Stomach (tissue), 9 donors: ENCODE results near the gene CHST9. TPM values are rescaled to one million over a fixed set of nuclear protein-coding genes. Genes with fewer than 3 reads are reported as not detected.
"Not testable (repeated sequence)": the region's sequence is repeated elsewhere in the genome, so short reads cannot be mapped to it uniquely, and the experiment has no call there.

Source experiments
- DNase-seq, 2 donors: peaks; one replicate each; pipeline versions ENCODE4 v3.0.0 to v3.0.0-alpha.2; 2013 to 2019
- H3K27ac ChIP-seq, 5 donors: fragments of 200-600 bp in 4 of 5; sonication (generic) in 4 of 5; one replicate each; pipeline ENCODE4 v1.5.1; 2013 to 2019; ENCODE audit warnings: mild to moderate bottlenecking in 1 of 5, moderate library complexity in 1 of 5
- H3K27me3 ChIP-seq, 3 donors: fragments of 200-600 bp; sonication (generic); one replicate each; pipeline ENCODE4 v1.5.1; 2017 to 2019; ENCODE audit warnings: mixed run types in 1 of 3
- H3K36me3 ChIP-seq, 4 donors: fragments of 200-600 bp; sonication (generic); 1 replicate in 3 of 4; 2 replicates in 1 of 4; pipeline ENCODE4 v1.5.1; 2016 to 2019
- H3K4me1 ChIP-seq, 4 donors: fragments of 200-600 bp; sonication (generic); one replicate each; pipeline ENCODE4 v1.5.1; 2016 to 2019
- H3K4me3 ChIP-seq, 4 donors: fragments of 200-600 bp; sonication (generic) in 3 of 4; one replicate each; pipeline ENCODE4 v1.5.1; 2016 to 2019; ENCODE audit warnings: mild to moderate bottlenecking in 1 of 4
- H3K9me3 ChIP-seq, 4 donors: fragments of 200-600 bp; sonication (generic); one replicate each; pipeline ENCODE4 v1.5.1; 2016 to 2019
- CTCF ChIP-seq, 7 experiments: fragments of 450-650 bp in 4 of 7; fragments of 200-600 bp in 3 of 7; sonication (generic) in 3 of 7; IDR thresholded peaks; one replicate each; pipeline ENCODE4 v1.5.1; 2016 to 2019; ENCODE audit warnings: antibody characterized with exemption in 7 of 7, control low read depth in 2 of 7, mild to moderate bottlenecking in 1 of 7
- EP300 ChIP-seq: sonication (generic); formaldehyde crosslinking; IDR thresholded peaks from one replicate; pipeline ENCODE4 v1.6.1; 2017; ENCODE audit warnings: antibody characterized with exemption
- POLR2A ChIP-seq, 4 donors: fragments of 450-650 bp; IDR thresholded peaks; one replicate each; pipeline ENCODE4 v1.6.1; 2016; ENCODE audit warnings: antibody characterized with exemption in 4 of 4, control low read depth in 2 of 4, mild to moderate bottlenecking in 1 of 4, moderate library complexity in 1 of 4
- POLR2AphosphoS5 ChIP-seq, 3 donors: sonication (generic); formaldehyde crosslinking; IDR thresholded peaks; one replicate each; pipeline ENCODE4 v1.6.1; 2016; ENCODE audit warnings: antibody characterized with exemption in 3 of 3
- WGBS, 5 donors: extraction: QIAGEN DNeasy Blood & Tissue Kit in 3 of 5; methylation state at CpG; one replicate each; pipeline versions ENCODE4 v1.1.5 to v1.1.7; 2013 to 2018; 5-methylcytosine and 5-hydroxymethylcytosine counted together
- intact Hi-C: fragments of 100-400 bp; cut with DNase I; formaldehyde crosslinking; loops from one replicate; pipeline ENCODE4 v1.15.1; 2023; ENCODE audit warnings: low total_unique reads
- polyA plus RNA-seq, 3 donors: library from polyadenylated mRNA; stranded (reverse); fragments of 200-250 nt; gene quantifications; one replicate each; pipeline ENCODE4 v1.2.3, GENCODE V29; 2013
- total RNA-seq, 5 donors: library from RNA; depleted of rRNA; stranded (reverse); fragments of >200 nt; gene quantifications; one replicate each; pipeline versions ENCODE4 v1.1.0 to v1.2.3, GENCODE V29; 2014 to 2016
- donor health status: healthy with polysubstance abuse.
- donor health status: Bipolar disorder and iron deficiency.
- donor health status: healthy.

The CHST9 gene
- total and polyA plus RNA-seq, 8 donors: 0.29 to 2.2 (median 1.1) TPM; not detected in 2

- 74 to 81% (median 80%) methylated on average over 3 of the region's 3 CpGs for WGBS, 5 donors
- no peak for TF ChIP-seq POLR2A (IDR thresholded peaks at IDR 0.05)
- Histone ChIP-seq H3K9me3 (no peaks in the 10 kb centered on the region), H3K27ac (no peak overlapping the region), H3K27me3 (no peaks in the 10 kb centered on the region), H3K4me3 (no peak overlapping the region), H3K36me3 (no peaks in the 10 kb centered on the region), H3K4me1 (no peaks in the 10 kb centered on the region)
- DNase-seq: no peak
- intact Hi-C loops: no loop called here
Measured at GRCh38 chr18:27104743-27105142, 80.4 kb downstream of the CHST9 start.

- DNase-seq: no peak
- WGBS, 5 donors: 58 to 87% (median 78%) methylated on average over 1 of the region's 1 CpG
- H3K4me3 ChIP-seq: no peak overlapping the region
- no peaks in the 10 kb centered on the region for H3K36me3 ChIP-seq
- intact Hi-C loops: no loop called here
- no peaks in the 10 kb centered on the region for H3K4me1 ChIP-seq
- TF ChIP-seq CTCF (IDR thresholded peaks at IDR 0.05) (no peak), POLR2AphosphoS5 (IDR thresholded peaks at IDR 0.05) (no peak), EP300 (no peak), POLR2A (IDR thresholded peaks at IDR 0.05) (no peak)
- H3K9me3 ChIP-seq: peaks cover 0 to 7% (median 6%) of the 10 kb centered on the region in 4 donors
- H3K27ac ChIP-seq: no peak overlapping the region
- no peaks in the 10 kb centered on the region for H3K27me3 ChIP-seq
Measured at GRCh38 chr18:27094621-27095020, 90.5 kb downstream of the CHST9 start.

- intact Hi-C loops, H3K36me3 ChIP-seq, H3K27me3 ChIP-seq, H3K9me3 ChIP-seq, H3K27ac ChIP-seq, H3K4me1 ChIP-seq, H3K4me3 ChIP-seq, DNase-seq: not testable (repeated sequence)
- 69 to 88% (median 75%) methylated on average over 4 to 9 of the region's 9 CpGs for WGBS, 5 donors
Measured at GRCh38 chr18:27093290-27093689, 91.8 kb downstream of the CHST9 start.

GRCh38 chr18:27081701-27082100 lies 103.4 kb downstream of the CHST9 start:
- intact Hi-C loops: no loop called here
- H3K4me1 ChIP-seq: no peaks in the 10 kb centered on the region
- no peak for TF ChIP-seq POLR2AphosphoS5 (IDR thresholded peaks at IDR 0.05)
- no peak for TF ChIP-seq EP300
- TF ChIP-seq POLR2A (IDR thresholded peaks at IDR 0.05): no peak
- no peaks in the 10 kb centered on the region for H3K27me3 ChIP-seq
- H3K9me3 ChIP-seq: no peaks in the 10 kb centered on the region
- no peak overlapping the region for H3K4me3 ChIP-seq
- H3K36me3 ChIP-seq: no peaks in the 10 kb centered on the region
- 70 to 84% (median 73%) methylated on average over 1 of the region's 1 CpG for WGBS, 5 donors
- H3K27ac ChIP-seq: no peak overlapping the region
- no peak for DNase-seq

GRCh38 chr18:27075828-27076227 lies 109.3 kb downstream of the CHST9 start:
- H3K4me1 ChIP-seq: no peaks in the 10 kb centered on the region
- no peak for DNase-seq
- WGBS, 5 donors: 71 to 85% (median 77%) methylated on average over 3 of the region's 3 CpGs
- no peak overlapping the region for H3K4me3 ChIP-seq
- no peaks in the 10 kb centered on the region for H3K36me3 ChIP-seq
- TF ChIP-seq EP300 (no peak), CTCF (IDR thresholded peaks at IDR 0.05) (no peak), POLR2A (IDR thresholded peaks at IDR 0.05) (no peak), POLR2AphosphoS5 (IDR thresholded peaks at IDR 0.05) (no peak)
- H3K9me3 ChIP-seq: no peaks in the 10 kb centered on the region
- no peak overlapping the region for H3K27ac ChIP-seq
- intact Hi-C loops: no loop called here
- H3K27me3 ChIP-seq: no peaks in the 10 kb centered on the region

- intact Hi-C loops: no loop called here
- WGBS, 5 donors: 80 to 88% (median 87%) methylated on average over 5 of the region's 5 CpGs
- H3K4me1 ChIP-seq: no peaks in the 10 kb centered on the region
- no peak overlapping the region for H3K27ac ChIP-seq
- no peaks in the 10 kb centered on the region for H3K36me3 ChIP-seq
- no peaks in the 10 kb centered on the region for H3K9me3 ChIP-seq
- no peak overlapping the region for H3K4me3 ChIP-seq
- TF ChIP-seq EP300 (no peak), POLR2A (IDR thresholded peaks at IDR 0.05) (no peak), POLR2AphosphoS5 (IDR thresholded peaks at IDR 0.05) (no peak), CTCF (IDR thresholded peaks at IDR 0.05) (no peak)
- H3K27me3 ChIP-seq: no peaks in the 10 kb centered on the region
- no peak for DNase-seq
Measured at GRCh38 chr18:27073404-27073830, 111.7 kb downstream of the CHST9 start.
